ENCODE results near the gene TMEM150B.

Gene TMEM150B, protein sequence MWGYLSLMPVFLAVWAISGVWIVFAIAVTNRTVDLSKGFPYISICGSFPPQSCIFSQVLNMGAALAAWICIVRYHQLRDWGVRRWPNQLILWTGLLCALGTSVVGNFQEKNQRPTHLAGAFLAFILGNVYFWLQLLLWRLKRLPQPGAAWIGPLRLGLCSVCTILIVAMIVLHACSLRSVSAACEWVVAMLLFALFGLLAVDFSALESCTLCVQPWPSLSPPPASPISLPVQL
- 0 to 0.18 (median 0.04) reads per million in 4 experiments for total RNA-seq

DNA sequence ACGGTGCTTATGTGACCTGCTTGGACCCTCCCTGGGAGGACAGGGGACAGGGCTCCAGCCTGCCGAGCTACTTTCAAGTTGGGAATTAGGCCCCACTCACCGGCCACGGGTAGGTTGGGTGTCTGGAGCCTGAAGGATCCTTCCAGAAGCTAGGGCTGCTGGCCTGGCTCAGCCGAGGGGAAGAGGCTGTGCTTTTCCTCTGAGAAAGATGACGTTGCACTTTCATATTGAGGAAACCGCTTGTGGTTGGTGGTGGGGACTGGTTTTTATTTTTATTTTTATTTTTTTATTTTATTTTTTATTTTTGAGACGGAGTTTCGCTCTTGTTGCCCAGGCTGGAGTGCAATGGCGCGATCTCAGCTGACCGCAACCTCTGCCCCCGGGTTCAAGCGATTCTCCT, at the start of gene TMEM150B:
Gene TMEM150B (minus strand): TSS at position 170 of the 400 bp plus-strand sequence. CDS start 4,305 bp downstream, outside the sequence.
- DNase-seq: no peak

DNA sequence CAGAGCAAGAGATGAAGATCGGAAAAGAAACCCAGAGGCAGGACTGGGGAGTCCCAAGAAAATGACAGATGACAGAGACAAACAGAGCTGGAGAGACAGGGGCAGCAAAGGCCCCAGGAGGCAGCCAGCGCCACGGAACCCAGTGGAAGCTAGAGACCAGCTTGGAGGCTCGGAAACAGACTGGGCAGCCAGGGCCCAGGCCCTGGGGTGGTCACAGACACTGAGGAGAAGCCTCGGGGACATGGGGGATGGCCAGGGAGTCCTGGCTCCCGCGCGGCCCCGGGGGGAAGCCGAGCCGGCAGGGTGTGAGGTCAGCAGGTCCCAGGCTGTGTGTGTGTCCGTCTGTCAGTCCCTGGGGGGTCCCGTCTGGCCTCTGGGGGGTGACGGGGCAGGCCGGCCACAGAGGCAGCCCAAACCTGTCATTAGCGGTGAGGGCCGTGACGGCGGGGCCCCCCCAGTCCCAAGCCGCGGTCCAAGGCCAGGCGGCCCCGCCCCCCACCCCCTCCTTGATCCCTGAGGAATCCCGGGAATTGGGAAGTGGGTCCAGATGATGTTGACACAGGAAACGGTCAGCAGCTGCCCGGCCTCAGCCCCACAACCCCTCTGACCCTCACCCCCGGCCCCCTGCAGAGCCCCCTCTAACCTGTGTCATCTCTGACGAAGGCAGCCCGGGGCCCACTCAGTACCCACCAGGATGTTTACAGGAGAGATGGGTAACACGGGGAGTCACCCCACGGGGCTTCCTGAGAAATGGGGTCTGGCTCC, 49.0 kb upstream of the TMEM150B start:
- no peak for DNase-seq

DNA sequence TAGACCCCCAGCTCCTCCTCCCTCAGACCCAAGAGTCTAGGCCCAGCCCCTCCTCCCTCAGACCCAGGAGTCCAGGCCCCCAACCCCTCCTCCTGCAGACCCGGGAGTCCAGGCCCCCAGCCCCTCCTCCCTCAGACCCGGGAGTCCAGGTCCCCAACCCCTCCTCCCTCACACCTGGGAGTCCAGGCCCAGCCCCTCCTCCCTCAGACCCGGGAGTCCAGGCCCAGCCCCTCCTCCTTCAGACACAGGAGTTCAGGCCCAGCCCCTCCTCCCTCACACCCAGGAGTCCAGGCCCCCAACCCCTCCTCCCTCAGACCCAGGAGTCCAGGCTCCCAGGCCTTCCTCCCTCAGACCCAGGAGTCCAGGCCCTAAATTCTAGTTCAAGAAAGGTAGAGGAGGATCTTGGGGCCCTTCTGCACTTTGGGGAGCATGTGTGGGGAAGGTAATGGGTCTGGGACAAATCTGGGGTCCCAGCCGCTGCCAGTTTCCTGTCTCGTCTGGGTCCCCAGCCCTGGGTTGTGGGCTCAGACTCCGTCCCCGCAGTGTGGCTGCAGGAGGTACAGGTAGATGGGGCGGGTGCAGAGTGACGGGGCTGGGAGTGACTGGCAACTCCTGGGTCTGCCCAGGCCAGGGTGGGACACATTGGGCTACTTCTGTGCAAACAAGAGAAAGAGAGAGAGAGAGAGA, 48.3 kb upstream of the TMEM150B start:
- DNase-seq: no peak

DNA sequence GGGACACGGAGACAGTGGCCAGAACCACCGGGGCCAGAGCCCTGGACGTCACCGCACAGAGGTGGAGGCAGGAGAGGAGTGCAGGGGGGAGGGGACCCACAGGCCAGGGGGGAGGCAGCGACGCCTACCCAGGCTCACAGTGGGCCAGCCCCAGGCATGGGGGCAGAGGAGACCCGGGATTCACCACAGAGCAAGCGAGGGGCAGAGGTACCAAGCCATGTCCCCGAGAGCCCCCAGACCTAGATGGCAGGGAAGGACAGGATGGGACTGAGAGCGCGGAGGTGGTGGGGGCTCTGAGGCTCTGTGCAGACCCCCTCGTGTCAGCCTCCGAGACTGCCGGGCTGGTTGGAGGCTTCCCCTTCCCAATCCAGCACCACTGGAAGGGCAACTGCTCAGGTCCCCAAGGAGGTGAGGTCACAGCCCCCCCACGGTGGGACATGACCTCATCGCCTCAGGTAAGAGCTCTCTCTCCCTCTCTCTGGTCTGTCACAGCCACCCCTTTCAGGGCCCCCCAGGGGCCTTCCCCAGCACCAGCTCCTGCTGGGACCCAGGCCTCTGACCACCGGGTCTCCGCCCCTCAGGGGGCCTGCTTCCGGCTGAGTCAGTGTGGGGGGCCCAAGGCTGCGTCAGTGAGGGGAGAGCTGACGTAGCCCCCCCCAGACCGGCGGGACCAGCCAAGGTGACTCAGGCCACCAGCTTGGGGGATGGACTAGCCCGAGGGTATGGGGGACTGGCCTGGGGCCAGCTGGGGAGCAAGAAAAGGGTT, 47.4 kb upstream of the TMEM150B start:
- DNase-seq: no peak

GRCh38 chr19:55370305-55370988, 45.3 kb upstream of the TMEM150B start, which contains the start of gene IL11:
TSS of gene IL11 (minus strand) at chr19:55370463. CDS start at chr19:55370310, 153 bp downstream.
- no peak for DNase-seq

DNA sequence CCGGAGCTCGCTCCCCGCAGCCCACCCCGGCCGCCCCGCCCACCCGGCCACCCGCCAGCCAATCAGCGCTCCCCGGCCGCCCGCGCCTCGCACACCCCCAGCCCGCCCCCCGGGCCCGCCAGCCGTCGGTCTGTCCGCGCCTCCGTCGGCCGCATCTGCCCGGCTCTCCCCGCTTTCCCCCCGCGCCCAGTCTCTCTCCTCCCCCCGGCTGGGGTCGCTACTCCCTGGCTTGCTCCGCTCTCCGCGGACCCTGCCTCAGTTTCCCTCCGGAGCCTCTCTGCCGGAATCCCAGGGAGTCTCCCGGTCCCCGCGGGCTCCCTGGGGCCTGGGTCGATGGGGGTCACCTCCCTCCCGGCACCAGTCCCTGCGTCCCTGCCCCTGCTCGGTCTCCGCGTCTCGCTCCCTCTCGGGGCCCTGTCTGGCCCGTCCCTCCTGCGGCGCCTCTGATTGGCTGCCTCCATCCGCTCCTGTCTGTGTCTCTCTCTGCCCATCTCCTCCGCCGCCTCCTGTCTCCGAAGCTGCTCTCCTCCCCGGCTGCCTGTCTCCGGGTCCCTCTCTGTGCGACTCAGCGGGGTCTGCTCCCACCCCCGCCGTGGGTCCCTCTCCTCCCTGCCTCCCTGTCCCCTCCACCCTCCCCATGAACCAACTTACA, 44.6 kb upstream of the TMEM150B start:
- DNase-seq: no peak

GRCh38 chr19:55368701-55369563, 43.8 kb upstream of the TMEM150B start:
- no peak for DNase-seq

- no peak for DNase-seq
These were observed 43.0 kb upstream of the TMEM150B start for GRCh38 chr19:55368106-55368505.

GRCh38 chr19:55366790-55367189, 41.6 kb upstream of the TMEM150B start:
- no peak for DNase-seq

GRCh38 chr19:55365964-55366363, 40.8 kb upstream of the TMEM150B start:
- DNase-seq: no peak

GRCh38 chr19:55365245-55365644, 40.1 kb upstream of the TMEM150B start:
- no peak for DNase-seq

DNA sequence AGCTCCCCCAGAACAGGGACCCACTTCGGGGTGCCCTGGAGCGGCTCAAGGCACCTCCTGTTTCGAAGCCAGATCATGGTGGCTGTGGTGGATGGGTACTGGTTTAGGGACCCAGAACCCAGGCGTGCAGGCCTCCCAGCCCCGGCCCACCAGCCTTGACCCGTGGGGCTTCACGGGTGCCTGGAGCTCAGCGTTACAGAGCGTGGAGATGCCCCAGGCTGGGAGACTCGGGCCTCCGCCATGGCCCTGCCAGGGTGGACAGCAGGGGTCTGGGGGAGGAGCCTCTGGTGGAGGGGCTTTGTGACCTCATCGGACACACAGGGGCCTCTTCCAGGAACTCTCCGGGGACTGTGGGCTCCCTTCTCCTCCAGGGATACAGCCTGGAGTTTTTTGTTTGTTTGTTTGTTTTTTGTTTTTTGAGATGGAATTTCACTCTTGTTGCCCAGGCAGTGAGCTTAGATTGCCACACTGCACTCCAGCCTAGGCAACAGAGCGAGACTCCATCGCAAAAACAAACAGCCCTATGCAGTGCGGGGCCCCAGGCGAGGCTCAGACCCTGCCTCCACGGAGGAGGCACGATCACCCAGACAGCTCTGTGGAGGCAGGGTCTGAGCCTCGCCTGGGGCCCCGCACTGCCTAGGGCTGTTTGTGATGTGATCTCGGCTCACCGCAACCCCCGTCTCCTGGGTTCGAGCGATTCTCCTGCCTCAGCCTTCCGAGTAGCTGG, 38.0 kb upstream of the TMEM150B start, which contains the start of gene GARIN5B:
Gene GARIN5B (minus strand): TSS at position 271 of the 727 bp plus-strand sequence. CDS start 194 bp downstream, at position 77.
- no peak for DNase-seq

- DNase-seq: no peak
These were observed 37.2 kb upstream of the TMEM150B start for GRCh38 chr19:55362174-55362989.

- DNase-seq: no peak
These were observed 35.8 kb upstream of the TMEM150B start for GRCh38 chr19:55360902-55361301.

GRCh38 chr19:55358943-55359908, 34.1 kb upstream of the TMEM150B start:
- no peak for DNase-seq

GRCh38 chr19:55358493-55358892, 33.4 kb upstream of the TMEM150B start:
- no peak for DNase-seq

GRCh38 chr19:55355213-55355821, 30.2 kb upstream of the TMEM150B start:
- no peak for DNase-seq

Data from effector CD8-positive, alpha-beta T cell (primary cell).